Activated CD4-positive, alpha-beta T cell treated with anti-CD3 and anti-CD28 coated beads, Interleukin-2, amount 50 U/mL, for 4 hours (primary cell): ENCODE data around the gene TREM2.

Source experiments
- DNase-seq, 2 experiments: peaks; one replicate each; pipeline ENCODE4 v3.0.0-alpha.2; 2020

Gene TREM2

GRCh38 chr6:41182069-41183034 is 19.4 kb upstream of the TREM2 start:
- DNase-seq: peak; percentile 29 to 38

DNA sequence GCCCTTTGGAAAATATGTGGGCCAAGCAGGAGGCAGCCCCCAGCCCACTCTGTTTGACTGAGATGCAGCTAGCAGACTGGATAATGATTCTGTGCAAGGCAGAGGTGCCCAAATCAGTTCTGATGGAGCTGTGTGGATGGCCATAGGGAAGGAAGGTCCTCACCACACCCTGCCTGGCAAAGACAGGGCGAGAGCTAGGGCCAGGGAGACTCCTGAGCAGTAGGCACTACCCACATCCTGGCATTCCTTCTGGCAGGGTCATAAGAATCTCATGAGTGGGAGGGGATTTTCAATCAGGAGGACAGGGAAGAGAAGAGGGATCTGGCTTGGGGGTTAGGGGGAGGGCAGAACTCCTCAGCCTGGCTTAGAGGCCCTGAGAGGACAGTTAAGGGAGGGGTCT is 18.6 kb upstream of the TREM2 start:
- DNase-seq: no peak

DNA sequence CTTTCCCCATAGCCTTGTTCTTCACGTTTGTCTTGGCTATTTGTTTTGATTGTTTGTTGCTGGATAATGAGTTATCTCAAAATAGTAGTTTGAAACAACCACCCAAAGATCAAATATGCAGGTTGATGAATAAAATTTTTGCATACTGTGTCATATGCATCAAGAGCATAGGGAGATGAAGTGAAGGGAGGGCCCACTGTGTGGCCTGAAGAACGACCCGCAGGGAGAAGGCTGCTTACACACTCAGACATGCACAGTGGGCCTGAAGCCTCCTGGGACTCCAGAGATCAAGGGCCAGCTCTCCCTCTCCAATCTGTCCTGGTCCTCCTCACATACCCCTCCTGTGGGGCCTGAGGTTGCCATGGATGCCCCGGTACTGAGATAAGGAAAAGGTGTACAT is 16.2 kb upstream of the TREM2 start:
- no peak for DNase-seq

DNA sequence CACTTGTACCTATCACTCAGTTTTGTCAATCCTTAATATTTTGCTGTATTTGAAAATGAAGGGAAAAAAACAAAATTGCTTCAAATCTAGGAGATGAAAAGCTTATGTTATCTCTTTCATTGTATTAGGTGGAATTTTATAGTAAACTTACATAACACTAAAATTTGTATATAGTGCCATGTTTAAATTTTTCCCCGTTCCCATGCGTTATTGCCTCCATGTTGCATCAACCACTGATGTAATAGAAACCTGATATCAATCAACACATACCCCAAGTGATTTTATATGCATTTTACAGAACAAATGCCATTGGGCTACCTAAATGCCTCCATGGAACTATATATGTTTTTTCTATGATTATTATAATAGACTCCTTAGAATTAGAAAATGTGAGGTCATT is 14.8 kb upstream of the TREM2 start:
- no peak for DNase-seq

DNA sequence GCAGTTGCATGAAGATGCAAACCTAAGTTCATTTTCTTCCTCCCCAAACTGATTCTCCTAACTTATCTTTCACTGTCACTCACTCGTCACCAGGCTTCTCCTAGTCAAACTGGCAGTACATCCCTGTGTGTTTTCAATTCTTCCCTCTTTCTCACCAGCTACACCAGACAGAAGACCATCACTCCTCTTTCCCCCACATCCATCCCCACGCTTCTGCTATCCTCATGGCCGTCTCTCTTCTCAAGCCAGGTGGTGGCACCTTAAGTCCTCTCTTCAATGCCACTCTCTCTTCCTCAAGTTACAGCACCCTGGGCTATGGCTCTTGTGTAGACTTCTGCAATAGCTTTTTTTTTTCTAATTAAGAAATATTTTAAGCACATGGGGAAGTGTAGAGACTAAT is 14.4 kb upstream of the TREM2 start:
- no peak for DNase-seq

- DNase-seq: no peak
Observed at GRCh38 chr6:41176189-41176588, 13.3 kb upstream of the TREM2 start.

DNA sequence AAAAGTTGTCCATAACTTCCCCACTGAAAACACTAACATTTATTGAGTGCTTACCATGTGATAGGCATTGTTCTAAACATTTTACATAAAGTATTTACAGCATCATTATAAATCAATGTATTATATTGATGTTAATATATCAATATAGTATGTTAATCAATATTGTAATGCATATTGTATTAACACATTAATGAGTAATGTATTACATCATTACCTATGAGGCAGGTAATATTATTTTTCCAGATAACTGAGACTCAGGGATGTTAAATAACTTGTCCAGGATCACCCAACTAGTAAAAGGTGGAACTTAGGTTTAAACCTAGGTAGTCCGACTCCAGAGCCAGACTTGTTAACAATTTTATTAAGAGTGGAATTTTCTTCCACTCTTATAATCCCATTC is 12.2 kb upstream of the TREM2 start:
- no peak for DNase-seq

- DNase-seq: no peak
Observed at GRCh38 chr6:41174610-41175009, 11.7 kb upstream of the TREM2 start.

GRCh38 chr6:41171908-41172307 is 9.0 kb upstream of the TREM2 start:
- DNase-seq: no peak

- DNase-seq: no peak
Observed at GRCh38 chr6:41170547-41171160, 7.7 kb upstream of the TREM2 start.

- no peak for DNase-seq
Observed at GRCh38 chr6:41167173-41167963, 4.5 kb upstream of the TREM2 start.

- no peak for DNase-seq
Observed at GRCh38 chr6:41164551-41165120, 1.7 kb upstream of the TREM2 start.

DNA sequence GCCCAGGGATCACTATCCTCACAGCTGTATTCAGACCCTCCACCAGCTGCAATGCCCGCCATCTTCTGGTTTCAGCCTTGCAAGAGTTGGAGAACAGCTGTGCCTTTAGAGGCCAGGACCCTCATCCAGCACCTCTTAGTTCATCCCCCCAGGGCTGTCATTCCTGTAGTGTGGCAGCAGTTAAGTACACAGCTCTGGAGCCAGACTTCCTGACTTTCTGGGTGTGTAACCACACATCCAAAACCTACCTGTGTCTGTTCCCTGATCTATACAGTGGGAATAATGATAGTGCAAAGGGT is 452 bp upstream of the TREM2 start:
- DNase-seq: no peak

GRCh38 chr6:41161851-41162552 is 914 bp downstream of the TREM2 start:
- DNase-seq: no peak

GRCh38 chr6:41161380-41161779 is 1.5 kb downstream of the TREM2 start:
- no peak for DNase-seq

- no peak for DNase-seq
Observed at GRCh38 chr6:41160933-41161332, 2.0 kb downstream of the TREM2 start.

DNA sequence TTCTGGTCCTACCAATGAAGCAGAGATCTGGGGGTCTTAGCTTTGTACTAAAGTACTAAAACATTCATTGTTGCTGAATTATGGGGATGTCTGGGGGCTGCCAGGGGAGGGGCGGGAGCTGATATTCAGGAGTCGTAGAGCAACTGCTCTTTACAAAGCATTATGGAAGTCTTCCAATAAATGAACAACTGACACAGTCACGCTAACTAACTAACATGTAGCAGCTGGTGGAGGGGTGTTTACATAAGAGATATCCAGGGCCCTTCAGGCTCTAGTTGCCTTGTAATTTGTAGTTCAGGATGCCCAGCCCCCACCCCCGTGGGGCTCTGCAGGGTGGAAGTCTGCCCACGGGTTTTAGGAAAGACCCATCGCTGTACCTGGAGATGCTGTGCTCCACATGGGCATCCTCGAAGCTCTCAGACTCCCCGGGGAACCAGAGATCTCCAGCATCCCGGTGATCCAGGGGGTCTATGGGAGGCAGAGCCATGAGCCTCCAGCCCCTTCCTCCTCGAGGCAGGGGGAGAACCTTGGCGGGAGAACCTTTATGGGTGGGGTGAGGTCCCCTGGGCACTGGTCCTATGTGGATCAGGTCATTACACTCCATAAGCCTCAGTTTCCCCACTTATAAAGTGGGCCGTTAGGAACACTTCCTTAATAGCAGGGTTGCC is 3.4 kb downstream of the TREM2 start:
- DNase-seq: no peak

DNA sequence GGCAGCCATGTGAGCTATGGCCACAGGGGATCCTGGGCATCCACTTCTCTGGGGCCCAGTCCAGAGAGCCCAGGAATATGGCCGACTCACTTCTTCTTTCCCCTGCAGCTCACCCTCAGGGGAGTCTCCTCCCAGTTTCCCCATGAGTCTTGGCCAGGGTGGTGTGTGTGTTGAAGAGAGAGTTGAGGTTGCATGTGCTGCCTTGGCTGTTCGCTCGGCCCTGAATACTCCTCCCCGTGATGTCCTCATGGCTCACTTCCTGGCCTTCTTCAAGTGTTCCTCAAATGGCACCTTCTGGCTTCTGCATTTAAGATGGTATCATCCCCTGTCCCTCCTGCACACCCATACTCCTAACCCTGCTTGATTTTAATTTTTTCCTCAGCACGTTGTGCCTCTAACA is 5.6 kb downstream of the TREM2 start:
- DNase-seq: no peak

DNA sequence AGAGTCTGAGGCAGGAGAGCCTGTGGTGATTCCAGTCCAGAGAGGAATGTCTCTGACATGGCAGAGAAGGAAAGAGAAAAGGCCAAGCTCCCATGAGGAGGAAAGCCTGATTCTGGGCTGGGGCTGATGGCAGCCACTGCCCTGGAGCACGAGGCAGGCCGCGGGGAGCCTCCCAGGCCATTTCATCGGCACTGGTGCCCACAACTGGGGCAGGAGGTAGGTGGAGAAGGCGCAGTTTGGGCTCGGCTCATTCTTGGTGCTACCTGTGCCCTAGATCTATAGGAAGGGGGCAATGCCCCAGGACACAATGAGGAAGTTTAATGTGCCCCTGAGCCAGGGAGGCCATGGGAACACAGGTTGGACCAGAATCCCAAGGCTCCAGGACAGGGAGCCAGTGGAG is 6.1 kb downstream of the TREM2 start:
- DNase-seq: no peak

DNA sequence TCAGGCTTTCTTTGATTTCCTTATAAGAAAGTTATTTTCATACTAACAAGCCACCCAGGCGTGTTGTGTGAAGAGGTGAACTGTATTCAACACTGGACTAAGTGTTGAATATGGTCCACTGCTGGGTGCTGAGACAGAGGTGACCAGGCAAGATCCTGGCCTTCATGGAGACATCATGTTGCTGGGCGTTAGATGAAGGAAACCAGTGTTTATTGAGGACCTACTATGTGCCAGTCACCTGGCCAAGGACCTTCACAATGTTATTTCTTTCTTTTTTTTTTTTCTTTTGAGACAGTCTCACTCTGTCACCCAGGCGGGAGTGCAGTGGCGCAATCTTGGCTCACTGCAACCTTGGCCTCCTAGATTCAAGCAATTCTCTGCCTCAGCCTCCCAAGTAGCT is 6.9 kb downstream of the TREM2 start:
- no peak for DNase-seq

DNA sequence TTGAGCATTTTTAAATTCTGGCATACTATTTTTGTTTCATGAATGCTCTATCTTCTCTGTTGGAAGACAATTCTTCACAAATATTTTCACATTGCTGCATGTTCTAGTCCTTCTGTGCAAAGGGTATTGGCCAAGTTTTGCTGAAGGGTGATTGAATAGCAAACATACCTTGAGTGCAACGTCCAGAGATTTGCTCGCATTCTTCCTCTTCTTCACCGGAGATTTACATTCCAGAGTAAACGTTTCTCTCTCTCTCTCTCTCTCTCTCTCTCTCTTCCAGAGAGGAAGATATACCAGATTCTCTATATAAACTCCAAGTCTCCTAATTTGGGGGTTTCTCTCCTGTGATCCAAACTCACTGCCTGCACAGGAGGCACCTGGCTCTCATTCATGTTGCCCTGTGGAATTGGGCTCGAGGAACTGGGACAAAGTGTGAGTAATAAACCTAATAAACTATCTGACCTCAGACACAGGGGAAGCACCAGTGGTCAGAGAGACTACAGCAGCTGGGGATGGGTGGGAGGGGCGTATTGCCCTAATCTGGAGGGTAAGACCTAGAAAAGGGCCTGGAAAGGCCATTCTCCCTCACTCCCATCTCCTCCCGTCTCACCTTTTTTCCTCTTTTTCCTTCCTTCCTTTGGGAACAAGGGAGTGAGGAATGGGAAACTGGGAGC is 7.6 kb downstream of the TREM2 start:
- no peak for DNase-seq
